HepG2 (cell line): Measurements from ENCODE around the gene SNX15. TPM values are rescaled to one million over a fixed set of nuclear protein-coding genes. Genes with fewer than 3 reads are reported as not detected.

Experiments used
- ARID5B ChIP-seq: IDR thresholded peaks from 2 replicates; pipeline ENCODE4 v1.4.0; 2020; ENCODE audit warnings: mild to moderate bottlenecking, missing genetic modification reagents
- FOXJ3 ChIP-seq: sonication (generic); formaldehyde crosslinking; IDR thresholded peaks from 2 replicates; pipeline ENCODE4 v1.4.0; 2020; ENCODE audit warnings: missing genetic modification reagents, mild to moderate bottlenecking, borderline replicate concordance
- HDAC6 ChIP-seq: fragments of 200-600 bp; sonication (generic); IDR thresholded peaks from 2 replicates; pipeline ENCODE4 v1.7.0; 2017; ENCODE audit warnings: mild to moderate bottlenecking, antibody characterized with exemption, low read length, low read depth
- HMGA1 ChIP-seq: sonication (generic); formaldehyde crosslinking; conservative IDR thresholded peaks from 2 replicates; pipeline ENCODE4 v1.4.0; 2020; ENCODE audit warnings: missing genetic modification reagents
- HNRNPH1 ChIP-seq: fragments of 200-400 bp; formaldehyde crosslinking; optimal IDR thresholded peaks from 2 replicates; pipeline ENCODE3; 2017; ENCODE audit warnings: mild to moderate bottlenecking, low read depth, low read length
- HNRNPL ChIP-seq: fragments of 200-400 bp; formaldehyde crosslinking; IDR thresholded peaks from 2 replicates; pipeline ENCODE4 v1.6.1; 2017; ENCODE audit warnings: mild to moderate bottlenecking, low read depth, low read length
- IRX3 ChIP-seq: sonication (generic); formaldehyde crosslinking; IDR thresholded peaks from 2 replicates; pipeline ENCODE4 v1.8.1; 2023; ENCODE audit warnings: mild to moderate bottlenecking, low read depth, missing genetic modification reagents, borderline replicate concordance
- KDM6A ChIP-seq: IDR thresholded peaks from 2 replicates; pipeline ENCODE4 v1.6.1; 2016; ENCODE audit warnings: low read depth
- MIXL1 ChIP-seq: IDR thresholded peaks from 2 replicates; pipeline ENCODE4 v1.6.1; 2016
- MXD4 ChIP-seq: IDR thresholded peaks from 2 replicates; pipeline ENCODE4 v1.6.1; 2016; ENCODE audit warnings: mild to moderate bottlenecking, missing biosample characterization, missing genetic modification reagents
- MYNN ChIP-seq: sonication (generic); formaldehyde crosslinking; IDR thresholded peaks from 2 replicates; pipeline ENCODE4 v1.4.0; 2020; ENCODE audit warnings: mild to moderate bottlenecking, low read depth, missing genetic modification reagents
- ONECUT2 ChIP-seq: sonication (generic); formaldehyde crosslinking; IDR thresholded peaks from 2 replicates; pipeline ENCODE4 v1.4.0; 2020; ENCODE audit warnings: missing genetic modification reagents
- RCOR2 ChIP-seq: IDR thresholded peaks from 2 replicates; pipeline ENCODE4 v1.6.1; 2016; ENCODE audit warnings: missing biosample characterization, missing genetic modification reagents
- SMYD3 ChIP-seq: sonication (generic); formaldehyde crosslinking; IDR thresholded peaks from 2 replicates; pipeline ENCODE4 v1.8.1; 2023; ENCODE audit warnings: mild to moderate bottlenecking, missing genetic modification reagents
- SRSF1 ChIP-seq: fragments of 200-400 bp; formaldehyde crosslinking; optimal IDR thresholded peaks from 2 replicates; pipeline ENCODE3; 2017; ENCODE audit warnings: mild to moderate bottlenecking, low read depth, low read length, moderate library complexity
- TCF7 ChIP-seq: sonication (generic); IDR thresholded peaks from 2 replicates; pipeline ENCODE4 v1.6.1; 2016; ENCODE audit warnings: antibody characterized with exemption, low read depth
- ZBTB4 ChIP-seq: sonication (generic); formaldehyde crosslinking; IDR thresholded peaks from 2 replicates; pipeline ENCODE4 v1.4.0; 2020; ENCODE audit warnings: missing genetic modification reagents, mild to moderate bottlenecking, borderline replicate concordance
- ZNF224 ChIP-seq: sonication (generic); formaldehyde crosslinking; IDR thresholded peaks from 2 replicates; pipeline ENCODE4 v1.5.0; 2020; ENCODE audit warnings: mild to moderate bottlenecking, missing genetic modification reagents
- ZNF232 ChIP-seq: sonication (generic); formaldehyde crosslinking; IDR thresholded peaks from 2 replicates; pipeline ENCODE4 v1.4.0; 2020; ENCODE audit warnings: missing genetic modification reagents, borderline replicate concordance
- ZNF30 ChIP-seq: sonication (generic); formaldehyde crosslinking; IDR thresholded peaks from 2 replicates; pipeline ENCODE4 v1.5.0; 2020; ENCODE audit warnings: mild to moderate bottlenecking, missing genetic modification reagents
- ZNF713 ChIP-seq: sonication (generic); formaldehyde crosslinking; IDR thresholded peaks from 2 replicates; pipeline ENCODE4 v1.4.0; 2020; ENCODE audit warnings: mild to moderate bottlenecking, missing genetic modification reagents
- ZNF780A ChIP-seq: sonication (generic); formaldehyde crosslinking; IDR thresholded peaks from 2 replicates; pipeline ENCODE4 v1.8.0; 2022; ENCODE audit warnings: mild to moderate bottlenecking, missing genetic modification reagents, moderate library complexity
- polyA plus RNA-seq, 8 experiments: library from polyadenylated mRNA; depleted of rRNA in 3 of 8; stranded (reverse) in 7 of 8; unstranded in 1 of 8; fragments of >200 nt; fragmentation: Illumina TruSeq in 4 of 8; extraction: Trizol in 4 of 8; gene quantifications; 2 replicates each; pipeline versions ENCODE4 v1.2.1 to v1.2.3, GENCODE V29; 2011 to 2016; ENCODE audit warnings: low read depth in 4 of 8, missing spikeins in 1 of 8, mixed read lengths in 1 of 8; ENCODE audit not compliant: insufficient read depth in 1 of 8
- total RNA-seq, 5 experiments: library from RNA; depleted of rRNA; stranded (reverse); fragments of >200 nt; fragmentation: Illumina TruSeq; extraction: Trizol; gene quantifications; 2 replicates each; pipeline ENCODE4 v1.2.3, GENCODE V29; 2016; ENCODE audit warnings: low read depth in 1 of 5

SNX15 gene
- total and polyA plus RNA-seq, 2 of the 13 experiments (the other 11 are each of a cell fraction or from before 2014, with no cell fraction given): 19.1 to 22.6 TPM

GRCh38 chr11:64996710-64997380 is 30.4 kb upstream of the SNX15 start, which contains the start of gene BATF2 (continued):
- no peak for TF ChIP-seq HNRNPH1
- TF ChIP-seq HMGA1 (CRISPR knock-in tag): no peak
- no peak for TF ChIP-seq TCF7
- TF ChIP-seq MXD4: peak; percentile 53
- TF ChIP-seq ARID5B: peak; percentile 77
- TF ChIP-seq ZNF30: no peak
- no peak for TF ChIP-seq HNRNPL
- TF ChIP-seq ZNF780A (CRISPR knock-in tag): peak; percentile 51; the same call in 1 of the 2 replicates
- TF ChIP-seq FOXJ3 (CRISPR knock-in tag): no peak
- TF ChIP-seq HDAC6: no peak
- TF ChIP-seq ZBTB4 (CRISPR knock-in tag): peak; percentile 53; the same call in 1 of the 2 replicates
- no peak for TF ChIP-seq IRX3 (CRISPR knock-in tag)
- TF ChIP-seq RCOR2: no peak; the same call in 1 of the 2 replicates
- TF ChIP-seq ZNF713: no peak
- TF ChIP-seq SRSF1: no peak
- no peak for TF ChIP-seq MIXL1 (CRISPR knock-in tag)
- no peak for TF ChIP-seq ONECUT2 (CRISPR knock-in tag)
- TF ChIP-seq KDM6A (CRISPR knock-in tag): peak; percentile 60
- no peak for TF ChIP-seq ZNF232 (CRISPR knock-in tag)
- 0 out of 2 replicates have a peak, but pooled peaks have one; percentile 22 for TF ChIP-seq MYNN
- TF ChIP-seq SMYD3 (CRISPR knock-in tag): no peak
- TF ChIP-seq ZNF224 (CRISPR knock-in tag): 0 out of 2 replicates have a peak, but pooled peaks have one; percentile 39
